Frontal cortex (tissue), 4 donors: ENCODE data around the gene GALNT13. TPM values are rescaled to one million over a fixed set of nuclear protein-coding genes. Genes with fewer than 3 reads are reported as not detected.
"Not testable (repeated sequence)": the region's sequence is repeated elsewhere in the genome, so short reads cannot be mapped to it uniquely, and the experiment has no call there.

Experiments used
- DNase-seq, 2 donors: peaks; one replicate each; pipeline ENCODE4 v3.0.0; 2012; ENCODE audit warnings: low spot score in 2 of 2
- FAIRE-seq: peaks from 2 replicates; lab custom pipeline; 2012; peaks lifted over from hg19 to GRCh38; lab: Jason Lieb, UNC
- total RNA-seq: library from RNA; depleted of rRNA; stranded (reverse); fragments of >200 nt; gene quantifications from one replicate; pipeline ENCODE4 v1.2.3, GENCODE V29; 2014
- donor health status: control.
- donor health status: control.
- donor health status: control.

GALNT13 gene
- total RNA-seq, 1 donor from 2014 or later: 18.8 TPM

DNA sequence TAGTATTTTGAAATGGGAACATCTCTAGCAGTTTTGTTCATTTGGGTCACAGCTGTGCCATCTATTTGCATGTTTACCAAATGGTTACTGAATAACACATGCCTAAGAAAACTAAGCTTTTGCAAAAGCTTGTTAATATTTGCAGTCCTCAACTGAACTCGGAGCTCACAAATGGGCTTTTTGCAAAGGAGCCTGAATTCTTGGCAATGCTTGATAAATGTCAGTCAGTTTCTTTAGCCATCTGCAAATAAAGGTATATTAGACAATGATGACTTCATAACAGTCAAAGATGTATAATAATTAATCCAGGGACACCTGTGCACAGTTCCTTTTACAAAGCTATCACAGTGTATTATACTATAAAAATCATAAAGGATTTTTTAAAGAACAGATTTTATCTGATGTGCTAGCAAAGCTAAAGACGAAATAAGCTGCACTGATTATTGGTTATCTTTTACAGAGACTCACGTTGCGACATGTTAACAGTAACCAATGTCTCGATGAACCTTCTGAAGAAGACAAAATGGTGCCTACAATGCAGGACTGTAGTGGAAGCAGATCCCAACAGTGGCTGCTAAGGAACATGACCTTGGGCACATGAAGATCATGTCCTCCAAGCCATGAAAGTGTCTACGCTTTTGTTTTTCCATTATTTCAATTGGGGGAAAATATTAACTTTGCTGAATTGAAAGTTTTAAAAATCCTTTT is 578.4 kb downstream of the GALNT13 start:
- FAIRE-seq (no peak), DNase-seq (no peak)

DNA sequence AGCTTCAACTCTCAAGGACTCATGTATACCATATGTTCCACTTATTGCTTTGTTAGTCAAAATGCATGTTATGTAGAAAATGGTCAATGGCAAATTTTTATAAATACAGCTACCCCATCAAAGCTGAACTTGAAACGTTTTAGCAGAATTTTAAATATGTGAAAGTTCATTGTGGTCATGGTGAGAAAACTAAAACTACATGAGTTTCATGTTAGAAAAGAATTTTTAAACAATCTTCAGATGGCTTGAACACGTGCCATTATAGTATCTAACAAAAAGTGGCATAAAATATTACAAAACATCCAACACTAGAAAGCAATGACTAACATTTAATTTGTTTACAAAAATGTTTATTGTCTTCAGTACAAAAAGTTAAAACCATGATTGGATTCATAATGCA is 580.7 kb downstream of the GALNT13 start:
- DNase-seq: no peak
- FAIRE-seq: no peak

DNA sequence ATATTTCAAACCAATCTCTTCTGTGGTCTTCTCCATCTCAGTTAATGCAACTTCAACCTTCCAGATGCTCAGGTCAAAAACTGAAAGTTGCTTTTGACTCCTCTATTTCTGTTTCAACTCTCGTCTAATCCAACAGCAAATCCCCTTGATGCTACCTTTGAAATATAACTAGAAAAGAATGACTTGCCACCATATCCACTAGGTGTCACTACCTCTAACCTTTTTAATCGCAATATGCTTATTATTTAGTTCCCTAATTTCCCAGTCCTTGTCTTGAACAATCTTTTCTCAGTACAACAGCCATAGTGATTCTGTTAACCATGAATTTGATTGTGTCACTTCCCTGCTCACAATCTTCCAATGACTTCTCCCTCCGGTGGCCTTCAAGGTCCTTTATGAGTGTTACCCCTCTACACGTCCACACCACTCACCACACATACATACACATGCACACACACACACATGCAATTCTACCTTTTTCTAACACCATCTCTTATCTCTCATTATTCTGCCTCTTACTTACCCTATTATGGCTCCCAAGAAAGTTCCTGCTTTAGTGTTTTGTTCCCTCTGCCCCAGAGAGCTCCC is 581.3 kb downstream of the GALNT13 start:
- DNase-seq (no peak), FAIRE-seq (no peak)

DNA sequence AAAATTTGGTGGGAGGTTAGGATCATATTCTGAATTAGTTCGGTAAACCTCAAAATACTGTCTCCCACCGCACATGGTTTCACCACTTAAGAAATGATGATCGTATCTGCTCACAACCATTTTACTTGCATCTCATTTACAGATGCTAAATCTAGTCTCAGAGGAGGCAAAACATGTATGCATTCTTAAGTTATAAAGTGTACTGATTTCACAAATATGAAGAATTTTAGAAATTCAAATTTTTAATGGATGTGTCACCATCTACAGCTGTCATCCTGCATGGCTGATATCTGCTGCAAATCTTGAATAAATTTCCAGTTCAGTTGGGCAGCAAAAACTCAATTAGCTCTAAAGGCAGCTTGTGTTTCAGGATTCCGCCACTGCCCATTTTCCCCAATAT is 583.4 kb downstream of the GALNT13 start:
- DNase-seq: no peak
- FAIRE-seq: no peak

DNA sequence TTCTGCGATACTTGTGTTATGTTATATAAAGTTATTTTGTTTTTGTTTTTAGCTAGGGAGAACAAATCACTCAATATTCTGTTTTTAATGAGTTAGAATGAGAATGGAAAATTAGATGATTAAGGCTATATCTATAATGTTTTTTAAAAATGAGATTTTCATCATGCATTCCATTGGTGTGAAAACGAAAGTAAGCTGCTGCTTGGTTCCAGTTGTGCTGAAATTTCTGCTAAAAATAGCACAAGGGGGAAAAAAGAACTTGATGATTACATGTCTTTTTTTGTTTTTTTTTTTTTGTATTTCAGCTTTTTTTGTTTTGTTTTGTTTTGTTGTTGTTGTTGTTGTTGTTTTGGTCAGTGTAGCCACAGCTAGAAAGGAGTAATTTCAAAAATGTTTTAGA is 584.1 kb downstream of the GALNT13 start:
- FAIRE-seq (peak; percentile 86), DNase-seq (no peak)

DNA sequence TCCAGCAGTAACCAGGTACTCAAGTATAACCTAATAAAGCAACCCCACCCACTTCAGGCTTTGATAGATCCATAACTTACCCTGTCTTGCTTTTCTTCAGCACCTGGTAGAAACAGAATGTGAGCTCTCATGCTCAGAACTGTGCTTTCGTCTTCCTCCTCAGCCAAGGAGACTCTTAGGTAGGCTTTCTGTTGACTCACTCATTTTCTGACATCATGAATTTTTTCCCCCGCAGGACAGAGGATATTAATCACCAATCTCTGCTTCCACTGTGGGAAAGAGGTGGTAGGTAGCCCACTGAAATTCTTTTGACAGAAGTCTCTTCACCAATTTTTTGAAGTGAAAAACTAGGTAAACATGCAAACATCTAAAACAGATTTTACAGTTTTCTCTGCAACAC is 585.6 kb downstream of the GALNT13 start:
- DNase-seq (no peak), FAIRE-seq (no peak)

DNA sequence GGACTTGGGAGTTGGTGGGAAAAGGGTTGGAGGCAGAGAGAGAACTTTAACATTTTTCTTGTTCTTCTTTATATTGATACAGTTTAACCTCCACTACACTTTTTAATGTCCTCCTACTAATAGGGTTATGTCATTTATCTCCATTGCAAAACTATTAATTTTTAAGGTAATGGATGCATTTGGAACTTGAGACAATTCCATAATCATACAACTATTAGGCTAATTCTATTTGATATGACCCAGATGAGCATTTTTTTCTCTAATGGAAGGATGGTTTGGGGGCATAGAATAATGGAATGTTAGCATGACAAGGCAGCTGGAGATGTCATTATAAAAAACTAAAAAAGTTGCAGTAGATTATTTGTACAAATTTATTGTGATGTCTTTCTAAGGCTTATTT is 587.6 kb downstream of the GALNT13 start:
- DNase-seq (no peak), FAIRE-seq (no peak)

DNA sequence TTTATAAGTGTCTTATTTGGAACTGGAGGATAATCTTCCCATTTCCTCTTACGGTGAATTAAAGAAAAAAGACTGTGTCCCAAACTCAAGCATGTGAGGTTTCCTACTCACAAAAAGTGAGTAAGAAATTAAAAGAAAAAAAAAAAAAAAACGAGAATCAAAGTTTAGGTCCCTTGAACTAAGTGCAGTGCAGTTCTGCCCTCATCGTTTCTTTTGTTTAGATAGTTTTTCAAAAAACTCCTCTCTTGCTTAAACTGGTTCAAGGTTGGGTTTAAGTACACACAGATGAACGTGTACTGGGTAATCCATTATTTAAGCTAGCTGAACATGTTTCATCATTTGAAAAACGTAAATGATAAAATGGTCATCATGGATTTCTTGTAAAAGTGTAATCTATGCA is 590.9 kb downstream of the GALNT13 start:
- FAIRE-seq (no peak), DNase-seq (no peak)

DNA sequence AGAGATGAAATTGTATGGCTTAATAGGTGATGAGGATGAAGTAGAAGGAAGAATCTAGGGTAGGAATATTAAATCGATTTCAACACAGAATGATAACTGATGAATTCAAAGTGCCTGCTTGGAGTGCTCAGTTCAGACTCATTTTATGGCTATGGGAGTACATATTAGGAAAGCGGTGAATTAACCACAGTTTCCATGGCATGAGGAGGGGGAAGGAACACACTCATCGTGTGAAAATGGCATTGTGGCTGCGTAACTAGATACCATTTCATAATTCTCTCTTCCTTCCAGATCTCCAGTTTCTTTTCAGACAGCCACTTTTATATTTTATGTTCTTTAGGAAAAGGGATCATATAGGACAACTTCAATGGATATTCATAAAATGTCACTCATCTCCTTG is 594.5 kb downstream of the GALNT13 start:
- FAIRE-seq: no peak

DNA sequence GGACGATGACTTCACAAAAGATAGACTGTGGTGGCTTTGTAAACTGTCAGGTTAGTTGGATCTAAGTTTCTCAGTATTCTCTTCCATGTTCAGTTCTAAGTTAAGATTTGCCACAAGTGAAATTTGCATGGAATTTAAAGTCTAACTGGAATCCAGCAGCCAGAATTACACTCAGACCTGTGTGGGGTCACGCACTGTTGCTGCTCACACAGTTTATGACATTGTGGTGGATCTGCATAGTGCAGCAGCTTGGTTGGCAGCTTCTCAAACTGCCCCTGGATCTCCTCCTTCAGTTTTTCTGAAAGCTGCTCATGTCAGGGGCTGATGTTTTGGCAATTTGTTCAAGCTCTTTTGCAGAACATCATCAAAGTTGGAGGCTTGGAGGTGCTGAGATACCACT is 598.7 kb downstream of the GALNT13 start:
- DNase-seq (no peak), FAIRE-seq (no peak)

More for the DNA sequence above, 594.5 kb downstream of the GALNT13 start:
- DNase-seq: no peak

DNA sequence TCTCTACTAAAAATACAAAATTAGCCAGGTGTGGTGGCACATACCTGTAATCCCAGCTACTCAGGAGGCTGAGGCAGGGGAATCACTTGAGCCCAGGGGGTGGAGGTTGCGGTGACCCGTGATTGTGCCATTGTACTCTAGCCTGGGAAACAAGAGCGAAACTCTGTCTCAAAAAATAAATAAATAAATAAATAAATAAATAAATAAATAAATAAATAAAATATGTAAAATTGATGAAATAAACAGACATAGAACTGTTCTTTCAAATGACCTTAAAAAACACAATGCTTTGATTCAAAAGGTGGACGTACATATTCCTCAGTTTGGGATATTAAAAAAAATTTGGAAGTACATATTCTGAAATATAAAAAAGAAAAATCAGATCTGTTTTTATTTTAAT is 599.8 kb downstream of the GALNT13 start:
- peak; percentile 80 for FAIRE-seq
- DNase-seq: not testable (repeated sequence)

DNA sequence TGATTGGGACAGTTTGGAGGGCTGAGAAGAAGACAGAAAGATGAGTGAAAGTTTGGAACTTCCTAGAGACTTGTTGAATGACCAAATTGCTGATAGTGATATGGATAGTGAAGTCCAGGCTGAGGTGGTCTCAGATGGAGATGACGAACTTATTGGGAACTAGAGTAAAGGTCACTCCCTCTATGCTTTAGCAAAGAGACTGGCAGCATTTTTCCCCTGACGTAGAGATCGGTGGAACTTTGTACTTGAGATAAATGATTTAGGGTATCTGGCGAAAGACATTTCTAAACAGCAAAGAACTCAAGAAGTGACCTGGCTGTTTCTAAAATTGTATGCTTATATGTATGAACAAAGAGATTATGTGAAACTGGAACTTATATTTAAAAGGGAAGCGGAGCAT is 605.6 kb downstream of the GALNT13 start:
- no peak for DNase-seq
- FAIRE-seq: no peak

DNA sequence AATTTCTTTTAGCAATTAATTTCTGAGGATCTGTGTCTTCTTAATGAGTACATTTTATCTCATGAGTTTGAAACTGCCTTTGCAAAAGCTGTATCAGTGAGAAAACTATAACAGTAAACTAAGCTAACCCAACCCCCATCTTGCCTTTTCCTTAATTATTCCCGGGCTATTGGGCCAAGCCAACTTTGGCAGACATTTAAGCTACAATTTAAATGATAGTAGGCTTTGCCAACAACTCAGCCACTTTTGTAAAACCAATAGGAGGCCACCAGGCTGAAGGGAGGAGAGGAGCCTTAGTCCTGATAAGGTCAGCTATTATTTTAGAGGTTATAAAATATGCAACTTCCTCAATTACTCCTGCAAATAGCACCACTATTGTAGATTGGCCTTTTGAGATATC is 608.8 kb downstream of the GALNT13 start:
- FAIRE-seq (no peak), DNase-seq (no peak)

DNA sequence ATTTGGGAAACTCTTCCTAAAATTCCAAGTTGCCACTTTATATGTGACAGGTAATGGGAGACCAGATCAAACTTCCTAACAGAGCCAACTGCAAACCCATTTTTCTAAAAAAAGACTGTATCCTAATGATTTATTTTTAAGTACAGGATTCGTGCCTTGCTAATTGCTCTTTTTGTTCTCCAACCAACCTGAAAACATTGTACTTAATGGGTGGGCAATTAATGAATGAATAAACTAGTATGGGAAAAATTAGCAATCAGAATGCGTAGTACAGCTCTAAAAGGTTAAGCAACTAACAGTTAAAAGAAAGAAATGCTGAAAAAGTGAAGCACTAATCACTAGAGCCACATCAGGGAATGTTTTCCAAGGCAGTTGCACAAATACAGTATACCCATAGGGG is 609.6 kb downstream of the GALNT13 start:
- no peak for DNase-seq
- FAIRE-seq: no peak

DNA sequence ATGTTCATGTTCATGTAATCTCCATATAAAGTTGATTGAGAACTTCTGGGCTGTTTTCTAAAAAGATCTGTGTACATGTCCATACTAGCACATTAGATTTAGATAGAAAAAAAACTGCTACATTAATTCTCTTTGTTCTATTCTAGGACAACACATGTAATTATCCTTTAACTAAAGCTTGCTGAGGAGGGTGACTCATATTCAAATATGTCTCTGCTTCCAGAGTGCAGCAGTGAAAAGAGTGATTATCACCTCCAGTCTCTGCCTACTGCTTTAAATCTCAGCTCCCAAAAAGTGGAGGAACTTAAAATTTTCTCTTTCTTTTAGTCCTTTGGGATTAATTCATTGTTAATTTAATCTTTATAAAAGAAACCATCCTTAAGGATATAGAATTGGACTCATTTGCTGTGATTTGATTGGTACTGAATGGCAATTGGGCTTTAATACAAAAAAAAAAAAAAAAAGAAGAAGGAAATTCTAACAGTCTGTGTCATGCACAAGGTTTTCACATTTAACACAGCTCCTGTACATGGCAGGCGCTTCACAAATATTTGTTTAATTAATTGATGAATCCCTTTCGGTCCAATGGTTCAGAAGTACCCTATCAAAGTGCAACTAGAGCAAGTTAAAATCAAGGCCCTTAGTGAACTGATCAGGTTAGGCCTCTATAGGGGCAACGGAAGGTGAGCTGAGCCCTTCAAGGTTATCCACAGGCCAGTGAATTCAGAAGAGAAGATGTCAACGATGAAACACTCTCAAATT is 612.8 kb downstream of the GALNT13 start:
- DNase-seq (peak in 1 of 2 donors; percentile 12), FAIRE-seq (no peak)

DNA sequence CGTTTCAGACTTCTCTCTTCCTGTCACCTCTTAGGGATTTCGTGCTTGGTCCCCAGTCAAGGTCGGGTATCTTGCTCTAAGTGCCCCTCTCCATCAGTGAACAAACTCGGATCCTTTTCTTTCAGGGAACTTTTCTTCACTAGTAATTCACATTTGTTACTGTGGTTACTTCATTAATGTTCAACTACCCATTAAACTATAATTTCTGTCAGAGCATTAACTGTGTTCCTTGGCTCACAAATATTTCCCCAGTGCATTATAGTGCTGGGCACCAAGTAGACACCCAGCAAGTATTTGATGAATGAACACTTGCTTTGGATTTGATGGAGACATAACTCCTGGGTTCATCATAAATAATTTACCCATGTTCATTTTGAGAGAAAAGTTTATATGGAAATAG is 617.1 kb downstream of the GALNT13 start:
- DNase-seq: no peak
- no peak for FAIRE-seq

DNA sequence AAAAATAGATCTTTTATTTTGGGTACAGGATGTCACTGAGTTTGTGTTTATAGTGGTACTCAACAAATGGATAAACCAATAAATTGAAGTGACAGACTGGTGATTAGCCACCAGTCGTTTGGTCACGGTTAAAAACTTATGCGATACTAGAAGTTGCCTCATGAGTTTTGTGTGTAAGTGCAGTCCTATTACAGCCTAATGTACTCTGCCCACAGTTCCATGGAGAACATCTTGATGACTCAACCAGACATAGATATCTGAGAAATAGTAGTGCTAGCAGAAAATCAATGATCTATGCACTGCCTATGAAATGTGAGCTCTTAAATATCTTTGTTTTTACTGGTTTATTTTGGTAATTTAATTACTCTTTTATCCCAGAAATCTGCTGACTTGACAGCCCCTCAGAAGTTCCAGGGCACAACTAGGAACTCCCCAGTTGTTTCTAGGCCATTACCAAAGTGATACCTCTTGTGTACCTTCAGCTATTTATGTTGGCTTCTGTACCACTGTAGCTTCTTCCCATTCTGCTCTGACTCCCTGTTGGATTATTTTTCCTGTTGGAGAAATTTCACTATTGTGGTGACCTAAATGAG is 617.6 kb downstream of the GALNT13 start:
- DNase-seq (no peak), FAIRE-seq (no peak)

DNA sequence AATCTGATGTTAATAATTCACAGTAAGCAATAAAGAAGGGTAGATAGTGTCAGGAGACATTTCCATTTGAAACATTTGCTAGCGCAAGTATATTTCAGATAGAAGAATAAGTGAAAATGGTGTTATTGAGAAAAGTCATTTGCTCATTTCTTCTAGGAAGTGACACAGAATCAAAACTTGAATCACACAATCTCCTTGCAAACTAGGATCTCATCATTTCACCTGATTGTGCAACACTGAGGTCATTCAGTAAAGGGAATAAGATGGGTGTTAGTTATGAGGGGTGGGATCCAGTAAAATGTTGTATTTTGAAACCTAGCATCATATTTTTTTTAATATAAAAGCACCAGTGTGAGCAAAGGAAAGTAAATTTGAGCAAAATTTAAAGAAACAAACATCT is 618.8 kb downstream of the GALNT13 start:
- DNase-seq: no peak
- FAIRE-seq: no peak

DNA sequence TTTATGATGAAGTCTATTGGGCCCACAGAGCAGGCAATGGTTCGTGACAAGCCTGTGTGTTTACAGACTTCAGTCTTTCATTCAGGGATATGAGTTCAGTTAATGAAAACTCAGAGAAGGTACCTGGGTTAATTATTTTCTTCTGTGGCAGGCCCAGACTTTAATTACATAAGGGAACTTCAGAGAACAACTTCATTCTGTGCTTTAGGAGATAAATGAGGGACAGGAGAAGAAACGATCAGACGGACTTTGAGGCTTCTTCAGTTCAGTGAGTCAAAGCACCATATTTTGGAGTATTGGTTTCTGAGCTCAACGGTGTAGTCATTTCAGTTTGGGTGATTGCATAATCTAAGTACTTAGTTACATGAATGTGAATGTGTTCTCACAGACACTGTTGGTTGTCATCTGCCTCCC is 623.7 kb downstream of the GALNT13 start:
- DNase-seq (no peak), FAIRE-seq (no peak)

DNA sequence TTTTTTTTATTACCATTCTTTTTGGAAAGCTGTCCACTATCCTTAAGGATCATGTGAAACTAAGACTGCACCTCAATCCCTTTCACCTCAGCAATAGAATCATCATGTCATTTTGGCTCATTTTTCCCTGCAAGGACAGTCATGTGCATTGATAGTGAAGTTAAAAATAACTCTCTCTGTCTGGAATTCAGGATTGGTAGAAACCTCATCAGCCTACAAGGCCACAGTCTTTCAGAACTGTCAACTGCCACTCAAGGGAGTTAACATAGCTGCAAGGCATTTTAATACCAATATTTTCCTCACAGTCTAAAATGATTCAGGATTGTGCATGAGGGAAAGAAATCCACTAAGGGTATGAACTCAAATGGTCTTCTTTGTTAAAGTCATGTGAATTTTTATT is 625.3 kb downstream of the GALNT13 start:
- no peak for FAIRE-seq

More for the DNA sequence above, 625.3 kb downstream of the GALNT13 start:
- DNase-seq: no peak
